ENCODE results near the gene PDCD4.

The PDCD4 gene

DNA sequence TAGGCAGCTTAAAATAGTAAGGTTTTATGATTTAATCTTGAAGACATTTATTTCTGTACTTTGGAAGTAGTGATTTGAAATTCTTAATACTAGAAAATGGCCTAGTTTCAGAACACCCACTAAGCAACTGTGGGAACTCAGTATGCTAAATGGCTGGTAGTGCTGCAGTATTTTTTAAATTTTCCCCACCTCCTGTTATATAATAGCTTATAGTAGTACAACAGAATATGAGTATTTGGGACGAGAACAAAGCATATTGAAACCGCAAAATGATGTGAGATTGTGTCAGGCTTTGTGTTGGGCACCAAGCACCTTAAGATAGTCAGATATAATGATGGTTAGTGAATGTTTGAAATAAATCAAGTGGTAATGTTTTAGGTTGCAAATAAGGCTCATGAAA is 55.7 kb downstream of the PDCD4 start:
- DNase-seq, result no peak

DNA sequence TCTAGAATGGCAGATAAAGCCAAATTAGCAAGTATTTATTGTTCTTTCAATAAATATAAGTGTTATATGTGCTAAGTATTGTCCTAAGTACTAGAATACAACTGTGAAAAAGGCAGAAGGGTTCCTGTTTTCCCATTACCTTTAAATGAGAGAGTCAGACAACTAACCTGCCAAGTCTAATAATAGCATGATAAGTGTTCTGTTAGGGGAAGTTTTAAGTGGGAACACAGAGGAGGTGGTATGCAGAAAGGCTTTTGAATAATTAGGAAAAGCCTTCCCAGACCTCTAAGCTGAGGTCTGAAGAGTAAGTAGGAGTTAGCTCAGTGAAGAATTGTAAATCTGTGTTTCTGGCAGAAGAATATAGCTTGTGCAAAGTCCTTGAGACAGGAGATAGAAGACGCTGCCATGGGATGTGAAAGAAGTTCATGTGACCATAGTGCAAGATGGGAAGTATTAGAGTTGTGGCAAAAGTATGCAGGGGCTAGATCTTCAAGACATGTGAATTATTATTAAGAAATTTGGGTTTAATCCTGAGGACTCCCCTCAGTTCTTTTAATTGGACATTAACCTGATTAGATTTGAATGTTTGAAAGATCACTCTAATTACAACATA is 60.1 kb downstream of the PDCD4 start:
- DNase-seq, result no peak

DNA sequence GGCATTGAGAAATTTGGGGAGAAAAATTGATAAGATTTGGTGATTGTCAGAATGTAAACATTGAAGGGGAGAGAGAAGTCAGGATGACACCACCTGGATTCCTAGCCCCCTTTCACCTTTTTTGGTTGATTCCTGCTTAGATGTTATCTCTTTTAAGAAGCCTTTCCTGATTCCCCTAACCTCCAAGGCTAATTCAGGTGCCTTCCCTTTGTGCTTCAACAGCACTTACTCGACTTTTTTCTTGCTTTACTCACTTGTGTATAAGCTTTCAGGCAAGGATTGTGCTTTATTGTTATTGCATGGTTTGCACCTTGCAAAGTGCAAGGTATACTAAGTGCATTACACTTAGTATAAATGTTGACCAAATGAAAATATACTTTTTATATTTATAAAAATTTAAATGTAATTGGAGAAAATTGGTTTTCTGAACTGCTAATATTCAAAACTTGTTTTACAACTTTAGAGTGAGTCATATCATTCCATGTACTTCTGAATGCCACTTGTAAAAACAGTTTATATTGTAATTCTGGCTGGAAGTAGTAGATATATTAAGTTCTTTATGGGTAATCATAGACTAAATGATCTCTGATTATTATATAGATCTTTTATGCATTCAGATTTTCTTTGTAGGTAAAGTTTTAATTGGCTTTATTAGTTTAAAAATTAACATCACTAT is 60.9 kb downstream of the PDCD4 start:
- DNase-seq, result no peak

DNA sequence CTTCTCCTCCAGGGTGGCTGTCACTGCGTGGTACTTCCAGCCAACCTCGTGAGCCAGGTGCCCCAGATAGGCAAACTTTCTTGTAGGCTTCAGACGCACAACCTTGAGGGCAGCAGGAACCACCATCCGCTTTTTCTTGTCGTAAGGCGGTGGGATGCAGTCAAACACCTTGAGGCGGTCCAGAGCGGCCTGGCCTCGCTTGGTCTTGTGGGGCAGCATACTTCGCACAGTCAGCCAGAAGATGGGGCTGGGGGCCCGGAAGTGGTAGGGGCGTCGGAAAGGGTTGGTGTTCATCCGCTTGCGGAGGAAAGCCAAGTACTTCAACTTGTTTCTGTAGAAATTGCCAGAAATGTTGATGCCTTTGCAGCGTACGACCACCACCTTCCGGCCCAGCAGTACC is 65.0 kb downstream of the PDCD4 start:
- DNase-seq, result no peak

DNA sequence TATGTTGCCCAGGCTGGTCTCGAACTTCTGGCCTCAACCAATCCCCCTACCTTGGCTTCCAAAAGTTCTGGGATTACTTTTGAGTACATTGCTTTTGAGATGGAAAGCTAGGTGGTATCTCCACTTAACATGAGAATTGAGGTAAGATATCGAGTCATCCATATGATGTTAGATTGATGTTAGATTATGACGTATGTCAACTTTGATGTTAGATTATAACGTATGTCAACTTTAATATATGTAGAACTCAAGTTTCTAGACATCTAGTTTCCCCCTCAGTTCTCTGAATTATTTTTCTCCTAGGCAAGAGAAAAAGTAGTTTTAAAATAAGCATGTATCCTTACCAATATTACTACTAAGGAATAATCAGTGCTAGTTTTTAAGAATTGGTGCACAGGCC is 67.7 kb downstream of the PDCD4 start:
- DNase-seq, result no peak

DNA sequence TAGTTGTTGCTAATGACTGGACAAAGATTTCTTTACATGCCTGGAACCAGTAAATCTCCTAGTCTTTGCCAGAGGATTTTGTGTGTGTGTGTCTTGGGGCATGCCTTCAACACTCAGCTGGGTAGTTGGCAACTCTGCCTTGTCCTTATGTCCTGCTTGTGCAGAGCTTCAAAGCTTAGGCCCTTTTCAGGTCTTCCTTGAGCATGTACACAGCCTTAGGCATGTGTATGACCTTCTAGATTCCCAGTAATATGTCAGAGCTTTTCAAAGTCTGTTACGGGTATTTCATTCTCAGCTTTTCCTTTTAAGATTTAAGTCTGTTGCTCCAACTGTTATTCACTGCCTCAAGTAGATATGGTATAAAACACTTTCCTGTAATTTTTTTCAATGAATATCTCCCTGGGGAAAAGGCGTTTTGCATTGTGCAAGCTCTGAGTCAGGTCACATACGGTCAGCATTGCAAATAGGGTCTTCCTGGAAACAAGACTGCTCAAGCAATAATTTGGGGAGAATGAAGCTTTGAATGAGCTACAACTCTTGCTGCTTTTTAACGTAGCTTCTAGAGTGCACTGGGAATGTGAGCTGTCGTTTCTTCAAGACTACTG is 73.2 kb downstream of the PDCD4 start:
- DNase-seq, result no peak

DNA sequence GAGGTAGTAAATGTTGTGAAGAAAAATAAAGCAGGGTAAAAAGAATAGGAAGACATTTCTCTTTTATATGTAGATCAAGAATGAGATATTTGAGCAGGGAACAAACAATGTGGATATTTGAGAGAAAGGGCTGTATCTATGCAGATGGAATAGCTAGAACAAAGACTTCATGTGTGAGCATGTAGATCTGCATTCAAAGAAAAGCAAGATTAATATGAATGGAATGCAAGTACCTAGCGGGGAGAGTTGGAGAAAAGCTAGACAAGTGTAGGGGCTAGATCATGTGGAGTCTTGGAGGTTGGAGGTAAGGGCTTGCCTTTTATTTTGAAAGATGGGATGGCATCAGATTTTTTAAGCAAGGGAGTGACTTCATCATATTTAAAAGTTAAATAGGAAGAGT is 74.8 kb downstream of the PDCD4 start:
- DNase-seq, result no peak

DNA sequence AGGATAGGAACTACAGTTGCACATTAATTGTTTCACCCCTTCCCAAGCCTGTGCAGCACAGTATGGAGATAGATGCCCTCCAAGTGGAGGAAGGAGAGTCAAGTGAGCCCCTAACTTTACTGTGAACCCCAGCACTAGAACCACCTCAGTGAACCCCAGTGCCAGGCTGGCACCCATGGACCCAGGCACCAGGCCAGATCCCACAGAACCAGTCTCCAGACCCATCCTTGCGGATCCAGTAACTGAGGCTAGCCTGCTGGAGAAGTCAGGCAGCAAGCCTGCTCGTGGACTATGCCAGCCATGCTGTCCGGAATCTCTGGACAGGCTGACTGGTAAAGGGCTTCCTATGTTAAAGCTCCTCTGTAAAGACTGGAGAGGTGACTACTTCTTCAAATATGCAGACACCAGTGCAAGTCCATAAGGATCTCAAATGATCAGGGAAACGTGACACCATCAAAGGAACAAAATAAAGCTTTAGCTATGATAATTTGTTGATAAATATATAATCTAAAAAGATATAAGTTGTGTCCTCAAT is 75.4 kb downstream of the PDCD4 start:
- no peak for DNase-seq
